GM19438 (cell line): ENCODE measurements around the gene FABP6.
"Not testable (repeated sequence)": the region's sequence is repeated elsewhere in the genome, so short reads cannot be mapped to it uniquely, and the experiment has no call there.

Experiments used
- ATAC-seq: cut with Tn5 transposase; IDR thresholded peaks from one replicate; pipeline ENCODE4 v1.9.1; 2021; ENCODE audit warnings: low read depth; ENCODE audit not compliant: unreplicated experiment

FABP6 gene, protein sequence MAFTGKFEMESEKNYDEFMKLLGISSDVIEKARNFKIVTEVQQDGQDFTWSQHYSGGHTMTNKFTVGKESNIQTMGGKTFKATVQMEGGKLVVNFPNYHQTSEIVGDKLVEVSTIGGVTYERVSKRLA

DNA sequence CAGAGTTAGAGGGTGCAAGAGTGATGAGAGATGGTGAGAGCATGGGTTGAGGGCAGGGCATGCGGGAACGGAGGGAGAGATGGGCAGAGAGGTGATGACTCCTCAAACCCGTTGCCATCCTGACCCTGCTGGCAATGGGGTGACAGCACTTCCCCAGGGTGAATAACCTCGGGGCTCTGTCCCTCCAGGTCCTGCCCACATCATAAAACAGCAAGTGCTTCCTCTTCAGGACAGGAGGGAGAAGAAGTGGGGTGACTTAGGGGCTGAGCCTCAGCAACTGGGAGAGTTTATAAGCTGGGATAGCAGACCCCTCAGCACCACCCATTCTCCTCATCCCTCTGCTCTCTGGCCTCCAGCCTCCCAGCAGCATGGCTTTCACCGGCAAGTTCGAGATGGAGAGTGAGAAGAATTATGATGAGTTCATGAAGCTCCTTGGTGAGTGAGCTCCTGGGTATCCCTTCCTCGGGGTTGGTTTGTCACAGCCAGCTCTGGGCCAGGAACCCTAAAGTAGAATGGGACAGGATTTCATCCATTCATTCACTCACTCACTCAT lies at the start of gene FABP6:
FABP6 (plus strand) TSS at position 317 of the 553 bp plus-strand sequence; CDS start at position 369, 52 bp downstream.
- no peak for ATAC-seq

GRCh38 chr5:160180931-160181330 lies 48.4 kb upstream of the FABP6 start:
- no peak for ATAC-seq

GRCh38 chr5:160181965-160182622 lies 47.2 kb upstream of the FABP6 start:
- ATAC-seq: no peak

DNA sequence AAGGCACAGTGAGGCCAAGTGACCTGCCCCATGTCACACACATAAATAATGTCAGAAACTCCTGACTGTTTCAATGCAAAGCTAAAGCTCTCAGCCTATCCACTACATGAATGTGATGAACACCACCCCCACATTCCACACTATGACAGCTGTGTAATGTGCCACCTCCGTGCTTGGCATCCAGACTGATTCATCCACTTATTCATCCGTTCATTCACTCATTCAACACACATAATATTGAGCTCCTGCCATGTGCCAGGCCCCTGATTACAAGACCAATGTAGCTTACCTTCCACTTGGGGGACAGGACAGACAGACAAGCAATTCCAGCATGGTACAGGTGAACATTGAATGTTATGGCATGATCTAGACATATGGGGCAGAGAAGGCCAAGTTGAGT lies 46.2 kb upstream of the FABP6 start:
- ATAC-seq: no peak

- no peak for ATAC-seq
These were observed 43.5 kb upstream of the FABP6 start for GRCh38 chr5:160185626-160186360.

- ATAC-seq: no peak
These were observed 42.8 kb upstream of the FABP6 start for GRCh38 chr5:160186480-160186879.

GRCh38 chr5:160187091-160187490 lies 42.2 kb upstream of the FABP6 start:
- no peak for ATAC-seq

DNA sequence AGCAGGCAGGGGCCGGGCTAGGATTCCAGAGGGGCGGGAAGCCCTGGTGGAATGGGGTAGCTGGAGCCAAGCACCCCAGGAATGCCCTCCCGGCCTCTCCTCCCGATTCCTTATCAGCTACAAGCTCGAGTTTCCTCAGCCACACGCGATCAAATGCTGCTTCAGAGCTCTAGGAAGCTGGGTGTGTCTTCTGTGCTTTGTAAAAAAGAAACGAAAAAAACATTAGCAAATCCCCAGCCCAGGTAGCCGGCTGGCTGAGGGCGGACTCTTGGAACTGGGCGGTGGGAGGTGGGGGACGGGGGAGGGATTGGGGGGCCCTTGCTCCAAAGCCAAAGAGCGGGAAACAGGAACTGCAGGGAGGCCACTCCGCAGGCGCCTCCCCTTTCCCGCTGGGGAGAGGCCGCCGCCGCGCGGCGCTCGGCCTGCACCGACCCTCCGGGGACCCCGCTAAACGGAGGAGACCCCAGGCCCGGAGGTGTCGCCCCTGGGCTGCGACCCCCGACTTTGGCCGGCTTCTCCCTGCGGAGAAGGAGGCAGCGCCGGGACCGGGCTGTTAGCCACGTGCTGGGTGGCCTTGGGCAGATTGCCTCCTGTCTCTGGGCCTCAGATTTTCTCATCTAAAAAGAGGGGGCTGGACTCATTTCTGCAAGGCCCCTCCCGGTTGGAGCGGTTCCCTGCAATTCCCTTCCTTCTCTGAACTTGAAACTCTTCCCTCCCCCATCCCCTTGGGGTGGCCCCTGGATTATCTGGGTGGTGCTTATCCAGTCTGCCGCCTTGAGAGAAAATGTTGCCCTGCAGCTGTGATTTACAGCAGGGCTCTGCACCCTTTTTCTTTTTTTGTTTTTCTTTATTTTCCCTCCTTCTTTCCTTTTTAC lies 40.9 kb upstream of the FABP6 start:
- no peak for ATAC-seq

- no peak for ATAC-seq
These were observed 36.9 kb upstream of the FABP6 start for GRCh38 chr5:160192424-160192823.

DNA sequence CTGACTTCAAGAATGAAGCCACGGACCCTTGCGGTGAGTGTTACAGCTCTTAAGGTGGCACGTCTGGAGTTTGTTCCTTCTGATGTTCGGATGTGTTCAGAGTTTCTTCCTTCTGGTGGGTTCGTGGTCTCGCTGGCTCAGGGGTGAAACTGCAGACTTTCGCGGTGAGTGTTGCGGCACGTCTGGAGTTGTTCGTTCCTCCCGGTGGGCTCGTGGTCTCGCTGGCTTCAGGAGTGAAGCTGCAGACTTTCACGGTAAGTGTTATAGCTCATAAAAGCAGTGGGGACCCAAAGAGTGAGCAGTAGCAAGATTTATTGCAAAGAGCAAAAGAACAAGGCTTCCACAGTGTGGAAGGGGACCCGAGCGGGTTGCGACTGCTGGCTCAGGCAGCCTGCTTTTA lies 36.2 kb upstream of the FABP6 start:
- ATAC-seq: not testable (repeated sequence)

- not testable (repeated sequence) for ATAC-seq
These were observed 35.5 kb upstream of the FABP6 start for GRCh38 chr5:160193790-160194189.

GRCh38 chr5:160197341-160198144 lies 31.8 kb upstream of the FABP6 start:
- no peak for ATAC-seq

DNA sequence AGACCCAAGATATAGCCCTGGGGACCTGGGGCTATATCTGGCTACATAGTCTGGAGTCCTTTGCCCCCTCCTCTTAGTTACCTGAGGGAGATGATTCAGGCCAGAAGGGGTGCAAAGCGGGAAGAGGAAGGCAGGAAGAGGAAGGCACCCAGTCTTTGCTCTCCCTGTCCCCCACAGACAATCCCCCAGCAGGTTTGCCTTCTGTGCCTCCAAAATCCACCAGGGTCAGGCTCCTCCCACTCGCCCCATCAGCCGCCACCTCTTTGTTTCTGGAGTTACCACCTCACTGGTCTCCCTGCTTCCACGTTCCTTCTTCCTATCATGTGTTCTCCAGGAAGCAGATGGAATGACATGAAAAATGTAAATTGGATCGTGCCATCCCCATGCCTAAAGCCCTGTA lies 31.2 kb upstream of the FABP6 start:
- ATAC-seq: no peak

GRCh38 chr5:160198841-160199409 lies 30.4 kb upstream of the FABP6 start:
- ATAC-seq: no peak

GRCh38 chr5:160199410-160199911 lies 29.8 kb upstream of the FABP6 start:
- peak; percentile 99 for ATAC-seq

DNA sequence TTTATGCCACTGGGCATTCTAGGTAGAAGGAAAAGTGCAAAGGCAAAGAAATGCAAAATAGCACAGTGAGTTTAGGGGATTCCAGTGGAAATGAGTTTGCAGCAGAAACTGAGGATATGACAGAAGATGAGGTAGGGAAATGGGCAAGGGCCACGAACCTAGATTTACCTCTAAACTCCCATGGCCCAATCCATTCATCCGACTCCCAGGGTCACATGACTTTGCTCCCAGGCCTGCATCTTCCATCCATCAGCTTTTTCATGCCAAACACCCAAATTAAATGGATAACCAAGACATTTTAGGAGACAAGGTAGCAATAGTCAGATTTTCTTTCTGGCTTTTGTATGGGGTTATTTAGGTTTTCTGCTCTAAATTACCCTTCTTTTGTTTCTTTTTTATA lies 22.2 kb upstream of the FABP6 start:
- no peak for ATAC-seq

DNA sequence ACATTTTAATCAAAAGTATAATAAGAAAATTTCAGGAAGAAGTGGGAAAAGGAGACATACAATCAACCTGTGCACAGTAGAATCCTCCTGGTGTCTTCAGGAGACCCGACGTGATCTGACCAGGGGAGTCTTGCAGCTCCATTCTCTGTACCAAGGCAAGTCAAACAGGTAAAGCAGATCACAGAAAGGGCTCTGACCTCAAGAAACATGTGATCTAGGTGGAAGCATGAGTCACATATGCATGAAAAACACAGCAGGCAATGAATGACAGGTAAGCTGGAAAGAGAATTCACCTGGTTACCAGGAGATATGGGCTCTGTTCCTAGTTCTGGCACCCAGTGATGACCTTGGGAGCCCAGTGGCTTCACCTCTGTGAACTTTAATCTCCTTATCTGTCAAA lies 19.4 kb upstream of the FABP6 start:
- ATAC-seq: no peak

- no peak for ATAC-seq
These were observed 18.7 kb upstream of the FABP6 start for GRCh38 chr5:160210606-160211005.

DNA sequence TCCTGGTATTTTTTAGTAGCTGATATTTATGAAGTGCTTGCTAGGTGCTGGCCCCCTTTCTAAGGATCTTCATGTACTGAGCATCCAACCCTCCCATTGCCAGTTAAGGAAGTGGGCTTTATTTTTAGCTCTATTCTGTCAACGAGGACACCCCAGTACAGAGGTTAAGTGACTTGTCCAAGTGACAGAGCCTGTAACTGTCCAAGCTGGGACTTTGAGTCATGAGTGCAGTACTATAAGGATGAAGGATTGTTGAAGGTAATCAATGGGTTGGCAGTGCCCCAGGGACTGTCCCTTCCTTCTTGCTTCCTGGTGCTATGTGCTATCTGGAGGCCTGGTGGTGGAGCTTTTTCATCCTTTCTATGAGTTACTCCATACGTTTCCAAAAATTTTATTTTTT lies 18.0 kb upstream of the FABP6 start:
- no peak for ATAC-seq
